IgD-negative memory B cell (primary cell): Measurements from ENCODE around the gene CSNK1G2. TPM values are rescaled to one million over a fixed set of nuclear protein-coding genes. Genes with fewer than 3 reads are reported as not detected.

ENCODE experiments used
- H3K27ac Mint-ChIP-seq, 3 donors: one replicate each; pipeline ENCODE4 v1.8.0; 2020 to 2022; ENCODE audit warnings: mild to moderate bottlenecking in 3 of 3, mixed read lengths in 3 of 3, moderate library complexity in 1 of 3
- H3K27me3 Mint-ChIP-seq: one replicate; pipeline ENCODE4 v1.8.0; 2021; ENCODE audit warnings: mixed read lengths
- H3K36me3 Mint-ChIP-seq: one replicate; pipeline ENCODE4 v1.8.0; 2020; ENCODE audit warnings: mild to moderate bottlenecking, mixed read lengths
- H3K4me1 Mint-ChIP-seq, 3 donors: one replicate each; pipeline ENCODE4 v1.8.0; 2020 to 2022; ENCODE audit warnings: mixed read lengths in 3 of 3, mild to moderate bottlenecking in 1 of 3
- H3K4me3 Mint-ChIP-seq, 4 donors: one replicate each; pipeline ENCODE4 v1.8.0; 2020 to 2022; ENCODE audit warnings: mild to moderate bottlenecking in 4 of 4, mixed read lengths in 4 of 4, moderate library complexity in 3 of 4
- H3K9me3 Mint-ChIP-seq, 3 donors: one replicate each; pipeline ENCODE4 v1.8.0; 2020 to 2021; ENCODE audit warnings: mixed read lengths in 3 of 3, mild to moderate bottlenecking in 1 of 3
- polyA plus RNA-seq: library from polyadenylated mRNA; unstranded; fragments of 300-500 nt; fragmentation: Illumina TruSeq; gene quantifications from one replicate; pipeline ENCODE4 v1.2.3, GENCODE V29; 2021

Gene CSNK1G2
- polyA plus RNA-seq, 1 donor from 2014 or later = 28.8 TPM

DNA sequence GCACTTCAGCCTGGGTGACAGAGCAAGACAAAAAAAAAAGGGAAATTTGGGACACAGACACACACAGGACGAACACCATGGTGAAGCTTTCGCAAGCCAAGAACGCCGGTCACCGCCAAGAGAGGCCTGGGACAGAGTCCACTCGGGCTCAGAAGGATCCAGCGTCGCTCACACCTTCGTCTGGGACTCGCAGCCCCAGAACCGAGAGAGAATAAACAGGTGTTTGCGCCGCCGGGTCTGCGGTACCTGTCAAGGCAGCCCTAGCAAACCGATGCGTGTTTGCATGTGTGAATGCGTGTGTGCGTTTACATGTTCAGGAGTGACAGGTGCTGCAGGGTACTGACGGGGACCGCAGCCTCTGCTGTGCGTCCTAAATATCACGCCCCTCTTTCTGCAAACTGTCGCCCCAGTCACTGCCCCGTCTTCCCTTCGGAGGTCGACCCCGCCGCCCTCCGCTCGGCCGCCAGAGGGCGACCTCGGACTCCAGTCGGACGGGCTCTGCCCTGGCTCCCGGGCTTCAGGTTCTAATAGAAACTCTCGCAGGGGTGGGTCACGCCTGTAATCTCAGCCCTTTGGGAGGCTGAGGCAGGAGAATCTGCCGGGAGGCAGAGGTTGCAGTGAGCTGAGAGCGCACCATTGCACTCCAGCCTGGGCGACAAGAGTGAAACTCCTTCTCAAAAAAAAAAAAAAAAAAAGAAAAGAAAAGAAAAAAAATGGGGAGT is 11.8 kb upstream of the CSNK1G2 start:
- H3K36me3 Mint-ChIP-seq = no peaks in the 10 kb centered on the region
- H3K27ac Mint-ChIP-seq = peak overlapping the region; percentile 69 to 81 (median 76)
- H3K4me1 Mint-ChIP-seq = peaks cover 14 to 29% (median 23%) of the 10 kb centered on the region in 3 donors
- H3K4me3 Mint-ChIP-seq = peak overlapping the region; percentile 54 to 94 (median 84)
- peaks cover 2% of the 10 kb centered on the region for H3K27me3 Mint-ChIP-seq
- no peaks in the 10 kb centered on the region for H3K9me3 Mint-ChIP-seq

DNA sequence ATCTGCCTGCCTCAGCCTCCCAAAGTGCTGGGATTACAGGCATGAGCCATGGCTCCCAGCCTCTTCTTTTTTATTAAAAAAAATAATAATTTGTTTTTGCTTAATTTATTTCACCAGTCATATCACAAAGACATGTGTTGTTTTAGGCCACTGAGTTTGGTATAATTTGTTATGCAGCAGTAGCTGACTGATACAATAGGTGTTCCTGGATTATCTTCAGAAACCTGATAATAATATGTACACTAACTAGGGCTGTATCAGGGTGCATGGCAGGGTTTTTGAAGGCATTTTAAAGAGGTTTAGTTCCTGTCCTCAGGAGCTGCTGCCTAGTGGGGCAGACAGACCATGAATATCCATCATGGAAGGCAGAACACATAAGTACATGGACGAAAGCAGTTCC is 9.5 kb upstream of the CSNK1G2 start:
- peak overlapping the region in 1 of 4 donors; percentile 55 for H3K4me3 Mint-ChIP-seq
- H3K4me1 Mint-ChIP-seq = peaks cover 21 to 32% (median 31%) of the 10 kb centered on the region in 3 donors

DNA sequence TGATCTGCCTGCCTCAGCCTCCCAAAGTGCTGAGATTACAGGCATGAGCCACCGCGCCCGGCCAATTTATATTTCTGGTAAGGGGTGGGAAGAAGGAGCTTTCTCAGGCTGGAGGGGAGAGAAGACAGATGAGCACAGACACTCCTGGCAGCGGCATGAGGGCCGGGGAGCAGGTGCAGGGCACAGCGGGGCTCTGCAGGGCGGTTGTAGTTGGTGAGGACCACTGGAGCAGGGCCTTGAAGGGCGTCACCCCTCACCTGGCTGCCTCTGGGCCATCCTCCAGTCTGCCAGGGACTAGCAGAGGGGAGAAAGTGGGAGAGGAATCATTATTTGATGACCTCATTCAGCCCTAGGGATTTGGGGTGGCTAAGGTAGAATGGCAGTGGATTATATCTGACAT is 8.6 kb upstream of the CSNK1G2 start:
- Mint-ChIP-seq H3K27ac (peak overlapping the region; percentile 76 to 89 (median 84)), H3K4me1 (peaks cover 21 to 36% (median 31%) of the 10 kb centered on the region in 3 donors), H3K36me3 (peaks cover 4% of the 10 kb centered on the region), H3K27me3 (peaks cover 2% of the 10 kb centered on the region), H3K9me3 (peaks cover 0 to 3% (median 0%) of the 10 kb centered on the region in 3 donors), H3K4me3 (peak overlapping the region in 3 of 4 donors; percentile 48 to 89 (median 72))

More for the DNA sequence above, 9.5 kb upstream of the CSNK1G2 start:
- Mint-ChIP-seq H3K9me3 (peaks cover 0 to 3% (median 0%) of the 10 kb centered on the region in 3 donors), H3K36me3 (peaks cover under 1% of the 10 kb centered on the region), H3K27me3 (peaks cover 2% of the 10 kb centered on the region), H3K27ac (peak overlapping the region in 2 of 3 donors; percentile 23 to 66)

DNA sequence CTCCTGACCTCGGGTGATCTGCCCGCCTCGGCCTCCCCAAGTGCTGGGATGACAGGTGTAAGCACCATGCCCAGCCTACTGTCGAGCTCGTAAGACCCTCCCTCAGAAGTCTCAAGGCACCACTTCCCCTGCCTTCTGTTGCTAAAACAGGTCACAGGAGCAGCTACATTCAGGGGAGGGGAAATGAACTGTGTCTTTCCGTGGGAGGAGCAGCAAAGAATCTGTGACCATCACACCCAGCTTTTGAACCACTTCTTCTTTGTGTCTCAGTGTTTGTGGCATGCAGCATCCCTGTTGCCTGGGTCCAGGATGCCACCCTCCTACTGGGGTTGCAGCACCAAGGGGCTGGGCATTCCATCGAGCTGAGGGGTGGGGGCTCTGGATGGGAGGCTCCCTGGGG is 7.7 kb upstream of the CSNK1G2 start:
- peaks cover 2% of the 10 kb centered on the region for H3K27me3 Mint-ChIP-seq
- H3K4me1 Mint-ChIP-seq = peaks cover 21 to 32% (median 30%) of the 10 kb centered on the region in 3 donors
- peak overlapping the region; percentile 51 to 83 (median 74) for H3K4me3 Mint-ChIP-seq
- peaks cover 0 to 3% (median 0%) of the 10 kb centered on the region in 3 donors for H3K9me3 Mint-ChIP-seq
- H3K27ac Mint-ChIP-seq = peak overlapping the region; percentile 84 to 96 (median 89)
- peaks cover 4% of the 10 kb centered on the region for H3K36me3 Mint-ChIP-seq

DNA sequence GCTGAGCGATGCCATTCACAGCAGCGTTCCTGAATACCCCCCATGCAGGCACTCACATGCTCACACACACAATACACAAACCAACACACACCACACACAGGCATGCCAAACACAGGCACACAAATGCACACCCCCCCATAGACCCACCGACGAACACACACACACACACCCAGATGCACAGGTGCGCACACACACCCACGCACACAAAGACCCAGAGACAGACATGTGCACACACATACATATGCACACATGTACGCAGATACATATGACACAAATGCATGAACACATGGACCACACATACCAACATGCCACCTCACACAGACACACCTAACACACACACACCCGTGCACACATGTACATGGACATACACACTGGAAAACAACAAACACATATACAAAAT is 7.0 kb upstream of the CSNK1G2 start:
- Mint-ChIP-seq H3K4me1 (peaks cover 21 to 32% (median 30%) of the 10 kb centered on the region in 3 donors), H3K27ac (peak overlapping the region in 2 of 3 donors; percentile 60 to 84), H3K9me3 (peaks cover 0 to 3% (median 0%) of the 10 kb centered on the region in 3 donors), H3K36me3 (peaks cover 4% of the 10 kb centered on the region), H3K4me3 (peak overlapping the region; percentile 31 to 44 (median 39)), H3K27me3 (peaks cover 2% of the 10 kb centered on the region)

DNA sequence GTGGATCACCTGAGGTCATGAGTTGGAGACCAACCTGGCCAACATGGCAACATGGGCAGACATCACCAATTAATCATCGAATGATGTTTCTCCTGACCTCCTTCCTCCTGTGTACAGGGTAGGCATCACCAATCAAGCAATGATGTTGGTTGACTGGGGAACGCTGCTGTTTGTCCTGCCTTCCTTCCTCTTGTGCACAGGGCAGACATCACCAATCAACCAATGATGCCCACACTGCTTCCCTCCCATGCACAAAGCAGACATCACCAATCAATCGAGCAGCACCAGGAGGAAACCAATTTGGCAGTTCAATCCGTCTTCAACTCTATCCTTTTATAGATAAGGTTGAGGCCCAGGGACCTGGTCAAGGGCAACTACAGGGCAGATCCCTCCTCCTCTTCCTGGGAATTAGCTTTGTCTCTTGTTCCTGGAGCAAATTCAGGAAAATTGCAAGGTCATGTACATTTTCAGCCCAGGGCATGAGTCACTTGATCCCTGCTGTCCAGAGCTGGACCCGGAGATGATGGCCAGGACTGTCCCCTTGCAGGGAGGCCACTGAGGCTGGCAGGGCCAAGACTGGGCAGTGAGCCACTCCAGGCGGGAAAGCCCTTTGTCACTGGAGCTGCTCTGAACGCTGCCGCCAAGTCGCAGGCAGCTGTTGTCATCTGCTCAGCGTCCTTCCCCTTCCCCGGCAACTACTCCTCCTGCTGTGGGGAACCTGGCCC is 5.3 kb upstream of the CSNK1G2 start:
- peak overlapping the region in 2 of 3 donors; percentile 63 to 84 for H3K27ac Mint-ChIP-seq
- peak overlapping the region in 2 of 4 donors; percentile 52 to 55 for H3K4me3 Mint-ChIP-seq
- no peaks in the 10 kb centered on the region for H3K27me3 Mint-ChIP-seq
- peaks cover 4% of the 10 kb centered on the region for H3K36me3 Mint-ChIP-seq
- H3K9me3 Mint-ChIP-seq = peaks cover 0 to 3% (median 0%) of the 10 kb centered on the region in 3 donors
- peaks cover 30 to 31% (median 31%) of the 10 kb centered on the region in 3 donors for H3K4me1 Mint-ChIP-seq

DNA sequence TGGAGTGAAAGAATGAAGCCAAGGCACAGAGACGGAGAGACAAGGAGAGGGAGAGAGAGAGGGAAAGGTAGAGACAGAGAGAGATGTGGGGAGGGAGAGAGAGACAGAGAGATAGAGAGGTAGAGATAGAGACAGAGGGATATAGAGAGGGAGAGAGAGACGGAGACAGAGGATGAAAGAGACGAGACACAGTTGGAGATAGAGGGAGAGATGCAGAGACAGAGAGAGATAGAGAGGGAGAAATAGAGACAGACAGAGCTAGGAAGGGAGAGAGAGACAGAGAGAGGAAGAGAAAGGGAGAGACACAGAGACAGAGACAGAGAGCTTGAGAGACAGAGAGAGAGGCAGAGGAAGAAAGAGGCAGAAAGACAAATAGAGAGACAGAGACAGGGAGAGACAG is 4.5 kb upstream of the CSNK1G2 start:
- H3K27ac Mint-ChIP-seq = peak overlapping the region; percentile 19 to 67 (median 21)
- peak overlapping the region in 3 of 4 donors; percentile 3 to 70 (median 21) for H3K4me3 Mint-ChIP-seq
- H3K4me1 Mint-ChIP-seq = peaks cover 30 to 31% (median 31%) of the 10 kb centered on the region in 3 donors
- H3K9me3 Mint-ChIP-seq = peaks cover 0 to 3% (median 0%) of the 10 kb centered on the region in 3 donors
- H3K36me3 Mint-ChIP-seq = peaks cover 4% of the 10 kb centered on the region
- no peaks in the 10 kb centered on the region for H3K27me3 Mint-ChIP-seq

DNA sequence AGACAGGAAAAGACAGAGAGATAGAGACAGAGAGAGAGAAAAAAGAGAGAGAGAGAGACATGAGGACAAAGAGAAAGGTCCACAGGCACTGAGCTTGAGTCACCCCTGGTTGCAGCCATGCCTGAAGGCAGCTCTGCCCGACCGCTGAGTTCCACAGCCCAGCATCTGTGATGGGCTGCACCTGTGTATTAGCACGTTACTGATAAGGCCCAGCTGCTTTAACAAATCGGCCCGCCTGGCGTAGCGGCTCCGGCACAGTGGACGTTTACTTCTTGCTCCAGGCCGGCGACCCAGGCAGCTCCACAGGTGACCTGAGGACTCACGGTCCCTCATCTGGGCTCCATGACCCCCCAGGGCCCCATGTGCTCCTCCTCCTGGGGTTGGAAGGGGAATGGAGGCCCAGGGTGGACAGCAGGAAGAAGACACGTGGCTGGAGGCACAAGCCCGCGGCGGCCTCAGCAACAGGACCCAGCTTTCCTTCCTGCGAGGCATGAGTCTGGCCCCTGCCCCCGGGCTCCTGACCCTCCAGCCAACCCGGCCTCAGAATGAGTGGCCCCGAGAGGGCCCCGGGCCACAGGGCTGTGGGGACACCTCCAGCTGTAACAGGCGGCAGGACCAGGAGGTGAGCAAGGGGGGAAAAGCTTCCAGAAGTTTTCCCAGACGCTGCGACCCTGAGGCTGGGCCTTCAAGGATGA is 3.9 kb upstream of the CSNK1G2 start:
- peaks cover 27 to 31% (median 30%) of the 10 kb centered on the region in 3 donors for H3K4me1 Mint-ChIP-seq
- H3K36me3 Mint-ChIP-seq = peaks cover 4% of the 10 kb centered on the region
- no peaks in the 10 kb centered on the region for H3K27me3 Mint-ChIP-seq
- H3K27ac Mint-ChIP-seq = peak overlapping the region in 2 of 3 donors; percentile 21 to 83
- H3K4me3 Mint-ChIP-seq = peak overlapping the region in 1 of 4 donors; percentile 68
- H3K9me3 Mint-ChIP-seq = peaks cover 0 to 3% (median 0%) of the 10 kb centered on the region in 3 donors

DNA sequence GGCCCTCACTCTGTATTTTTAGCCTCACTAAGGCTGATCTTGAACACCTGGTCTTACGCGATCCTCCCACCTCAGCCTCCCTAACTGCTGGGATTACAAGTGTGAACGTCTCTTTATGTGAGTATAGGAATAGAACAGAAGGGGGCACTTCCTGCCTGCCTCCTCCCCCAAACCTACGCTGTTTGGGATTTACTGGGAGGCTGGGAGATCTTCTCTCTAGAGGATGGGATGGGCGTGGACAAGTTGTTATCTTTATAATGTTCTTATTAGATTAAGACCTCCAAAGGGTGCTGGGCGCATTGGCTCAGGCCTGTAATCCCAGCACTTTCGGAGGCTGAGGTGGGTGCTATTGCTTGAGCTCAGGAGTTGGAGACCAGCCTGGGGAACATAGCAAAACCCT is 2.9 kb upstream of the CSNK1G2 start:
- H3K36me3 Mint-ChIP-seq = peaks cover 4% of the 10 kb centered on the region

DNA sequence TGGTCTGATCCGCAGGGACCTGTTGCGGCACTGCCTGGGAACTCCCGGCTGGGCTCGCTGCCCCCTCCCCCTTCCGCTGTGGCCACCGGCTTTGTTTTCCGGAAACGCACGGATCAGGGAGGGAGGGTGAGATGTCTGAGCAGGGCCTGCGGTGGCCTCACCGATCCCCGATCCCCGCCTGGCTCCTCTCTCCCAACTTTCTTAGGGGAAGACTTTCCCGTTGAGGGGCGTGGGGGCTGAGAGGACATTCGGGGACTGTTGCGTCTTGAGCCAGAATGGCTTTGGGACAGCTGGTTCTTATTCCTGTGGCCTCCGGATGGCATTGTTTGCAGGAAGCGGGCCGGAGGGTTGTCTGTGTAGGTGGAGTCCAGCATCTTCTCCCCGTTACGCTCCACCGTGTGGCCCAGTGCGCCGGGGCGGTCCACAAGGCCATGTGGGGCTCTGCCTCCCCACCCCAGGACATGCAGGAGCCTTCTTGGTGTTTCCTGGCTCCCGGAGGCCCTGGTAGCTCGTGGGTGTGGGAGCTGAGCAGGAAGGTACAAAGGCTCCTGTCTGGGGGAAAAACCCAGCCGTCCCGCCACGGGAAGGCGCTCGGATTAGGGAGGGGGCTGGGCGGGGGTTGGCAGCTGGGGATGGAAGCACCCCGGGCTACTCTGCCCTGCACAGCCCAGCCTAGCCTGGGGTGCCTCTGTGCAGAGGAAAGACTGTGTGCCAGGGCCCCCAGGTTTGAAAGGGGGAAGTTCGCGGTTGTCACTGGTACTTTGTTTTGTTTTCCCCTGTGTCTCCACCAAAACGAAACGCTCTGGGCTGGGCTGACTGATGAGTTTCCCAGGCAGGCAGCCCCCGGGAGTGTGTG is 1.3 kb downstream of the CSNK1G2 start:
- Mint-ChIP-seq H3K4me1 (peaks cover 18 to 22% (median 20%) of the 10 kb centered on the region in 3 donors), H3K27me3 (no peaks in the 10 kb centered on the region), H3K27ac (peak overlapping the region; percentile 96 to 99 (median 97)), H3K4me3 (peak overlapping the region; percentile 91 to 99 (median 97)), H3K9me3 (no peaks in the 10 kb centered on the region), H3K36me3 (no peaks in the 10 kb centered on the region)

More for the DNA sequence above, 2.9 kb upstream of the CSNK1G2 start:
- Mint-ChIP-seq H3K4me1 (peaks cover 24 to 31% (median 28%) of the 10 kb centered on the region in 3 donors), H3K27me3 (no peaks in the 10 kb centered on the region), H3K27ac (peak overlapping the region in 2 of 3 donors; percentile 64 to 83), H3K9me3 (peaks cover 0 to 3% (median 0%) of the 10 kb centered on the region in 3 donors), H3K4me3 (peak overlapping the region in 3 of 4 donors; percentile 28 to 68 (median 55))

DNA sequence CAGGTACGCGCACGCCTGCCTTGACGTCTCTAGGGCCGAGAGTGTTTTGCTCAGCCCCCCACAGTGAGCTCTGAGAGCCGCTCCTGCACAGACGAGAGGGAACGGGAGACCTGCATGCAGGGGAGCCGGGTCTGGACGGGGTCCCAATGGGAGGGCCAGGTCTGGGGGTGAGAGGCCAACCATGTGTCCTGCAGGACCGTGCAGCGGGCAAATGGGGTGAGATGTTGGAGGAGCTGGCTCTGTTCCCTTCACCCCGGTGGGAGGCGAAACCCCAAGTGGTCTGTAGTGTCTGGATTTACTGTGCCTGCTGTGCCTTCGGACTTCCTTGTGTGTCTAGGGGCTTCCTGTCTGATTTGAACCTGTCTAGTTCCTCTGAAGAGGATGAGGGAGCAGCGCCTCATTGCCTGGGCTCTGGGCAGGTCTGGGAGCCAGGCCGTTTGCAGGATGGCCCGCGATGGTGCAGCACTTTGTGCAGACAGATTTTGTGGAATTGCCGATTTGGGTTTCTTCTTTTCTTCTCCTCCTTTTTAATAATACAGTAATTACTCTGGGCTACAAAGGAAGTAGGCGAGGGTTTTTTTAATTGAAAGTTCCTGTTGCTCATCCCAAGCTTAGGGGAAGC is 2.1 kb downstream of the CSNK1G2 start:
- Mint-ChIP-seq H3K4me1 (peaks cover 18 to 22% (median 20%) of the 10 kb centered on the region in 3 donors), H3K27ac (peak overlapping the region; percentile 96 to 99 (median 97))

DNA sequence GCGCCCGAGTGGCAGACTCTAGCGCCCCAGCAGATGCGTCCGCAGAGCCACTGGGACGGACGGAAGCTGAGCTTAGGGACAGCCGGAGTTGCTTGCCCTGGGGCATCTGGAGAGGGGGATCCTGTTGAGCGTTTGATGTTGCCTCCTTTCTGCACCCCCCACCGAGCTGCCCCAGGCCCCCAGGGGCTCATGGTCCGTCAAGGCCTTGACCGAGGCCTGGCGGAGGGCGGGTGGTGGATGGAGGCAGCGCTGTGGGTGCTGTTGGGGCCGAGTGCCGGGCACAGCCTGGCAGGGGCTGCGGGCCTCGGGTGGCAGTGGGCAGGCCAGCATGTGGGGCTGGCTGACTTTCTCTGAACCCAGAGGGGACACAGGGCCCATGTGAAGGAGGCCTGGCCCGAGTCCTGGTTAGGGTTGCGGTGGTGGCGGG is 2.7 kb downstream of the CSNK1G2 start:
- Mint-ChIP-seq H3K9me3 (no peaks in the 10 kb centered on the region), H3K4me3 (peak overlapping the region; percentile 91 to 99 (median 97)), H3K27me3 (no peaks in the 10 kb centered on the region), H3K4me1 (peaks cover 21 to 23% (median 23%) of the 10 kb centered on the region in 3 donors), H3K36me3 (no peaks in the 10 kb centered on the region), H3K27ac (peak overlapping the region; percentile 96 to 99 (median 97))

More for the DNA sequence above, 2.1 kb downstream of the CSNK1G2 start:
- Mint-ChIP-seq H3K4me3 (peak overlapping the region; percentile 91 to 99 (median 97)), H3K27me3 (no peaks in the 10 kb centered on the region), H3K9me3 (no peaks in the 10 kb centered on the region), H3K36me3 (no peaks in the 10 kb centered on the region)
